ENCODE results near the gene PEDS1. TPM values are rescaled to one million over a fixed set of nuclear protein-coding genes. Genes with fewer than 3 reads are reported as not detected.
"Not testable (repeated sequence)": the region's sequence is repeated elsewhere in the genome, so short reads cannot be mapped to it uniquely, and the experiment has no call there.

PEDS1 gene
- 10 to 100 TPM; 27.9 to 31.3 TPM for total RNA-seq

DNA sequence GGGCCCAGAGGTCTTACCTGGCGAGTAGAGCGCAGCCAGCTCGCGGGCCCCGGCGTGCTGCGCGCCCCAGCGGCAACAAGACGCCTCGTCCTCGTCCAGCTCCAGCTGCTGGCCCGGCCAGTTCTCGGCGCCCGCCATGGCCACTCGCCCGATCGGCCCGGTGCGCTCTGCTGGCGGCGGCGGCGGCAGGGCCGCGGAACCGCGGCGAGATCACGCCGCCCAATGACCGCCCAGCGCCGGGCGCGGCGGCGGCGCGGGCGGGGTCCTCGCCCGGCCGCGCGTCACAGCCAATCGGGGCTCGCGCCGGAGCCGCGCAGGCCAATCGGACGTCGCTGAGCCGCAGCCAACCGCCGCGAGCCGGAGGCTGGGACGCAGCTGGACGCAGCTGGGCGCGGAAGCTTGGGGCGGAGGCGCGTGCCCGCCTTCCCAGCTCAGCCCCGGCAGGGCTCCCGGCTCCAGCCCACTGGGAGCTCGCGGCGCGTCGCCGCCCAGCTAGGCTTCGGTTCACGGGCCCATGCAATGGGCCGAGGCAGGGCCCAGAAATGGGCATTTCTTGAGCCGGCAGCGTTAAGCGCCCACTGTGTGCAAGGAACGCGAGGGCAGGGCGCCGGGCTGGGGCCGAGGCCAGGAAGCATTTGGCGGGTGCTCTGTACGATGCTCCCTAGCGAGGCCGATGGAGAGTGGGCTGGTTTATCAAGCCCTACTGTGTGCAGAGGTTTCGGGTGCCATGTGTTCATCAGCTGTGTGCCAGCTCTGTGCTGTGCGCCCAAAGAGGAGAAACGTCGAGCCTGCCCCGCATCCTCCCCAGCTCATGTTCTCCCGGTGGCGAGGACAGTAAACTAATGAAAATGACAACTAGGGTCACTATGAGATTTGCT is at the start of gene PEDS1:
PEDS1 (minus strand) TSS at position 224 of the 878 bp plus-strand sequence; CDS start at position 138, 86 bp downstream.
- Mint-ChIP-seq H3K27ac (peak within 1 kb of the TSS; percentile 91), H3K4me1 (peaks cover 48% of the 10 kb centered on the region), H3K4me3 (peak within 1 kb of the TSS; percentile 90), H3K36me3 (ENCODE audit: low read depth) (peaks cover 19% of the 10 kb centered on the region), H3K9me3 (no peaks in the 10 kb centered on the region), H3K27me3 (no peaks in the 10 kb centered on the region)
- ChIA-PET CTCF (interaction anchor here (0.6 to 3.7 kb wide), 16 partner anchors 9 to 310 kb away, joined by 3 to 32 read pairs (median 5); partner anchors contain the start of gene UBE2V1), POLR2A (interaction anchor here (0.7 to 1.3 kb wide), 5 partner anchors 12 to 340 kb away, joined by 3 to 4 read pairs (median 3); partner anchors contain the start of gene UBE2V1)
- DNase-seq, result peak; percentile 85

DNA sequence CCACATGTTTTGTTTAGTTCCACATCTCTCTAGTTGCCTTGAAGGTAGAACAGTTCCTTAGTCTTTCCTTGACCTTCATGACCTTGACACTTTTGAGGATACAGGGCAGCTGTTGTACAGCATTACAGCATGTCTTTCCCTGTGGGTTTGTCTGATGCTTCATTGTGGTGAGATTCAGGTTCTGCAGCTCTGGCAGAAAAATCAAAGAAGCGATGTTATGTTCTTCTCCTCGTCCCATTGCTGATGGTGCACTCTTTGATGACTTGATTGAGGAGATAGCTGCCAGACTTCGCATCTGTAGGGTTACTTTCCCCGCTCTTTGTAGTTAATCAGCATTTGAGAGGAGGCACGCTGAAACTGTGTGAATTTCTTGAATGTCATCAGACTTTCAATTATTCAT is 49.2 kb upstream of the PEDS1 start:
- peaks cover 15% of the 10 kb centered on the region for H3K4me1 Mint-ChIP-seq
- no peak overlapping the region for H3K27ac Mint-ChIP-seq
- no peak for DNase-seq
- H3K4me3 Mint-ChIP-seq, result no peak overlapping the region
- H3K9me3 Mint-ChIP-seq, result peaks cover 13% of the 10 kb centered on the region
- H3K36me3 Mint-ChIP-seq (ENCODE audit: low read depth), result peaks cover 11% of the 10 kb centered on the region
- H3K27me3 Mint-ChIP-seq, result peaks cover 5% of the 10 kb centered on the region
- ChIA-PET POLR2A (no interaction called here), CTCF (interaction anchor here (3.5 kb wide), 1 partner anchor 11 kb away, joined by 9 read pairs; no protein-coding TSS in a partner anchor)

- POLR2A ChIA-PET, H3K4me3 Mint-ChIP-seq, H3K27me3 Mint-ChIP-seq, H3K27ac Mint-ChIP-seq, DNase-seq: not testable (repeated sequence)
- Mint-ChIP-seq H3K36me3 (ENCODE audit: low read depth) (peaks cover 11% of the 10 kb centered on the region), H3K9me3 (peaks cover 13% of the 10 kb centered on the region), H3K4me1 (peaks cover 17% of the 10 kb centered on the region)
- CTCF ChIA-PET, result interaction anchor here (0.6 to 3.5 kb wide), 3 partner anchors 10 to 28 kb away, joined by 3 to 9 read pairs (median 3); no protein-coding TSS in a partner anchor
Measured at GRCh38 chr20:50201710-50202109, 48.2 kb upstream of the PEDS1 start.

- POLR2A ChIA-PET, result no interaction called here
- H3K4me3 Mint-ChIP-seq, result no peak overlapping the region
Measured at GRCh38 chr20:50200482-50201104, 47.1 kb upstream of the PEDS1 start.

GRCh38 chr20:50199703-50200102 is 46.2 kb upstream of the PEDS1 start:
- CTCF ChIA-PET, result interaction anchor here (0.7 to 3.5 kb wide), 5 partner anchors 8 to 265 kb away, joined by 3 to 9 read pairs (median 5); no protein-coding TSS in a partner anchor
- Mint-ChIP-seq H3K4me1 (peaks cover 29% of the 10 kb centered on the region), H3K27ac (no peak overlapping the region), H3K4me3 (no peak overlapping the region), H3K9me3 (peaks cover 13% of the 10 kb centered on the region), H3K27me3 (no peaks in the 10 kb centered on the region), H3K36me3 (ENCODE audit: low read depth) (peaks cover 17% of the 10 kb centered on the region)
- no peak for DNase-seq
- POLR2A ChIA-PET, result no interaction called here

More at GRCh38 chr20:50200482-50201104, 47.1 kb upstream of the PEDS1 start:
- Mint-ChIP-seq H3K36me3 (ENCODE audit: low read depth) (peaks cover 16% of the 10 kb centered on the region), H3K9me3 (peaks cover 13% of the 10 kb centered on the region), H3K27ac (no peak overlapping the region), H3K4me1 (peaks cover 21% of the 10 kb centered on the region), H3K27me3 (no peaks in the 10 kb centered on the region)
- no peak for DNase-seq
- CTCF ChIA-PET, result interaction anchor here (1.3 to 3.5 kb wide), 3 partner anchors 9 to 138 kb away, joined by 4 to 9 read pairs (median 5); no protein-coding TSS in a partner anchor

DNA sequence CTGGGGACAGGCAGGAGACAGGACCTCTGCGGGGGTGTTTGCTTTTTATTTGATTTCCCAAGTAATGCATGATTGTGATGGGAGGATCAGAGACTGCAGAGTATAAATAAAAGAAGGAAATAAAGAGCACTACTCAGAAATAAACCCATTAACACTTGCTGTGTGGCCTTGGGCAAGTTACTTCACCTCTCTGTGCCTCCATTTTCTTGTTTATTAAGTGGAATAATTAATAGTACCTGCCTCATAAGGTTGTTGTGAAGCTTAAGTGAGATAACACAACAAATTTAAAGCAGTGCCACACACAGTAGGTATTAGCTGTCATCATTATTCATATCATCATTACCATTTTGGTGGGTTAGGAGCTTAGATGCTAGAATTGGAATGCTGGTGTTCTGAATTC is 45.2 kb upstream of the PEDS1 start:
- Mint-ChIP-seq H3K27ac (no peak overlapping the region), H3K36me3 (ENCODE audit: low read depth) (peaks cover 17% of the 10 kb centered on the region), H3K4me3 (no peak overlapping the region), H3K9me3 (peaks cover 5% of the 10 kb centered on the region), H3K4me1 (peaks cover 36% of the 10 kb centered on the region), H3K27me3 (no peaks in the 10 kb centered on the region)
- CTCF ChIA-PET, result interaction anchor here (0.8 to 1.0 kb wide), 2 partner anchors 58 to 266 kb away, joined by 3 to 4 read pairs; no protein-coding TSS in a partner anchor
- POLR2A ChIA-PET, result no interaction called here
- DNase-seq, result no peak

- Mint-ChIP-seq H3K4me1 (peaks cover 41% of the 10 kb centered on the region), H3K36me3 (ENCODE audit: low read depth) (peaks cover 20% of the 10 kb centered on the region), H3K9me3 (peaks cover 3% of the 10 kb centered on the region), H3K27ac (no peak overlapping the region), H3K4me3 (no peak overlapping the region), H3K27me3 (no peaks in the 10 kb centered on the region)
- ChIA-PET CTCF (interaction anchor here (0.8 kb wide), 1 partner anchor 58 kb away, joined by 4 read pairs; no protein-coding TSS in a partner anchor), POLR2A (no interaction called here)
- DNase-seq, result no peak
Measured at GRCh38 chr20:50198180-50198666, 44.7 kb upstream of the PEDS1 start.

DNA sequence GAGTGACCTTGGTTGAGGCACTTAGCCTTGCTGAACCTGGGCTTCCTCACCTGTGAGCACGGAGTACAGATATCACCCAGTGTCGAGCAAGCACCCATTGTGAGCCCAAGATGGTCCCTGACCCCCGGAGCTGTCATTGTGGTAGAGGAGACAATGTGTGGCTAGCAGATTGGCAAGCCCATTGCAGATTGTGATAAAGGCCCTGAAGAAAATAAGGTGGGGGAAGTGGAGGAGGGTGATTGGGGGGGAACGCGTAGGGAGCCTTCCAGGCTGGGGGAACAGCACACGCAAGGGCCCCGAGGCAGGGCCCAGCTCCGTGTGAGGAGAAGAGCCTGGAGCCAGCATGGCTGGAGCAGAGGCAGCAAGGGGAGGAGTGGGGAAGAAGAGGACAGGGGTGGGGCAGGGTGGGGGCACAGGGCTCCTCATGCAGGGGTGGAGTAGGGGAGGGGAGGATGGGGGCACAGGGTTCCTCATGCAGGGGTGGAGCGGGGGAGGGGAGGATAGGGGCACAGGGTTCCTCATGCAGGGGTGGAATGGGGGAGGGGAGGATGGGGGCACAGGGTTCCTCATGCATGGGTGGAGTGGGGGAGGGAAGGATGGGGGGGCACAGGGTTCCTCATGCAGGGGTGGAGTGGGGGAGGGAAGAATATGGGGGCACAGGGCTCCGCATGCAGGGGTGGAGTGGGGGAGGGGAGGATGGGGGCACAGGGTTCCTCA is 44.1 kb upstream of the PEDS1 start:
- Mint-ChIP-seq H3K4me1 (peaks cover 40% of the 10 kb centered on the region), H3K36me3 (ENCODE audit: low read depth) (peaks cover 26% of the 10 kb centered on the region), H3K27me3 (no peaks in the 10 kb centered on the region), H3K27ac (no peak overlapping the region), H3K4me3 (no peak overlapping the region), H3K9me3 (peaks cover 3% of the 10 kb centered on the region)
- ChIA-PET POLR2A (no interaction called here), CTCF (interaction anchor here (0.6 kb wide), 1 partner anchor 290 kb away, joined by 3 read pairs; no protein-coding TSS in a partner anchor)
- no peak for DNase-seq

GRCh38 chr20:50196896-50197295 is 43.4 kb upstream of the PEDS1 start:
- peaks cover 29% of the 10 kb centered on the region for H3K36me3 Mint-ChIP-seq (ENCODE audit: low read depth)
- H3K9me3 Mint-ChIP-seq, result peaks cover 3% of the 10 kb centered on the region
- ChIA-PET POLR2A (no interaction called here), CTCF (interaction anchor here (0.6 kb wide), 1 partner anchor 291 kb away, joined by 3 read pairs; no protein-coding TSS in a partner anchor)
- no peak overlapping the region for H3K27ac Mint-ChIP-seq
- H3K4me3 Mint-ChIP-seq, result no peak overlapping the region
- DNase-seq, result no peak
- H3K27me3 Mint-ChIP-seq, result no peaks in the 10 kb centered on the region
- H3K4me1 Mint-ChIP-seq, result peaks cover 38% of the 10 kb centered on the region

DNA sequence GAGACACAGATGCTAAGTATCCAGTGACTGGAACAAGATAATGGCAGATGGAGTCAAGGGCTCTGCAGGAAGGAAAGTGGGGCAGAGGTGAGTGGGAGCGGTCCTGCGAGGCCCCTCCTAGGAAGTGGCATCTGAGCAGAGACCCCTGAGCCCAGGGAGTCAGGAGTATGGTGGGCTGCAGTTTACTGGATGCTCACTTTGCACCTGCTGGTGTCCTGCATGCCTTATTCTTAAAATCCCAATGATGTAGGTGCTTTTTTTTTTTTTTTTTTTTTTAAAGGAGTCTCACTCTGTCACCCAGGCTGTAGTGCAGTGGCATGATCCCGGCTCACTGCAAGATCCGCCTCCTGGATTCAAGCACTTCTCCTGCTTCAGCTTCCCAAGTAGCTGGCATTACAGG is 42.7 kb upstream of the PEDS1 start:
- POLR2A ChIA-PET, result no interaction called here
- DNase-seq, result no peak
- Mint-ChIP-seq H3K9me3 (peaks cover 3% of the 10 kb centered on the region), H3K36me3 (ENCODE audit: low read depth) (peaks cover 29% of the 10 kb centered on the region), H3K4me3 (no peak overlapping the region), H3K4me1 (peaks cover 38% of the 10 kb centered on the region), H3K27me3 (no peaks in the 10 kb centered on the region), H3K27ac (no peak overlapping the region)
- CTCF ChIA-PET, result no interaction called here

- ChIA-PET CTCF (interaction anchor here (2.4 kb wide), 1 partner anchor 15 kb away, joined by 6 read pairs; no protein-coding TSS in a partner anchor), POLR2A (no interaction called here)
- H3K27ac Mint-ChIP-seq, result peak overlapping the region; percentile 20
- H3K36me3 Mint-ChIP-seq (ENCODE audit: low read depth), result peaks cover 29% of the 10 kb centered on the region
- no peak overlapping the region for H3K4me3 Mint-ChIP-seq
- H3K9me3 Mint-ChIP-seq, result peaks cover 3% of the 10 kb centered on the region
- peaks cover 38% of the 10 kb centered on the region for H3K4me1 Mint-ChIP-seq
- no peak for DNase-seq
- no peaks in the 10 kb centered on the region for H3K27me3 Mint-ChIP-seq
Measured at GRCh38 chr20:50195524-50196120, 42.1 kb upstream of the PEDS1 start.
